GM21390 (cell line): ENCODE data around the gene PDCD1.
"Not testable (repeated sequence)": the region's sequence is repeated elsewhere in the genome, so short reads cannot be mapped to it uniquely, and the experiment has no call there.

Experiments used
- ATAC-seq: cut with Tn5 transposase; IDR thresholded peaks from one replicate; pipeline ENCODE4 v1.9.1; 2021; ENCODE audit not compliant: unreplicated experiment

PDCD1 gene

GRCh38 chr2:241835611-241836010 lies 23.1 kb downstream of the PDCD1 start:
- no peak for ATAC-seq

- ATAC-seq = no peak
These were observed 24.0 kb downstream of the PDCD1 start for GRCh38 chr2:241834527-241835210.

- not testable (repeated sequence) for ATAC-seq
These were observed 24.8 kb downstream of the PDCD1 start for GRCh38 chr2:241833756-241834526.

- ATAC-seq = no peak
These were observed 25.5 kb downstream of the PDCD1 start for GRCh38 chr2:241833101-241833663.

- no peak for ATAC-seq
These were observed 31.3 kb downstream of the PDCD1 start for GRCh38 chr2:241827394-241827793.

- ATAC-seq = not testable (repeated sequence)
These were observed 34.9 kb downstream of the PDCD1 start for GRCh38 chr2:241823531-241824437.

GRCh38 chr2:241822264-241822623 lies 36.5 kb downstream of the PDCD1 start:
- ATAC-seq = no peak

GRCh38 chr2:241821460-241822263 lies 37.0 kb downstream of the PDCD1 start:
- no peak for ATAC-seq

- ATAC-seq = no peak
These were observed 37.9 kb downstream of the PDCD1 start for GRCh38 chr2:241820625-241821384.

- ATAC-seq = not testable (repeated sequence)
These were observed 38.6 kb downstream of the PDCD1 start for GRCh38 chr2:241819947-241820624.

GRCh38 chr2:241818943-241819270 lies 39.8 kb downstream of the PDCD1 start:
- no peak for ATAC-seq

- ATAC-seq = no peak
These were observed 40.3 kb downstream of the PDCD1 start for GRCh38 chr2:241818229-241818942.

- ATAC-seq = not testable (repeated sequence)
These were observed 40.9 kb downstream of the PDCD1 start for GRCh38 chr2:241817821-241818215.

- no peak for ATAC-seq
These were observed 41.4 kb downstream of the PDCD1 start for GRCh38 chr2:241817126-241817820.

- no peak for ATAC-seq
These were observed 42.1 kb downstream of the PDCD1 start for GRCh38 chr2:241816431-241817121.

GRCh38 chr2:241815477-241816430 lies 42.9 kb downstream of the PDCD1 start:
- no peak for ATAC-seq
